Mesendoderm (in vitro differentiated cells): Measurements from ENCODE around the gene ADGRE2.

ENCODE experiments used
- DNase-seq: peaks from one replicate; pipeline ENCODE4 v3.0.0; 2013
- H2AK5ac ChIP-seq: 2 replicates; pipeline ENCODE4 v1.6.1; 2013; ENCODE audit warnings: low read length, inconsistent platforms
- H2BK120ac ChIP-seq: 2 replicates; pipeline ENCODE4 v1.6.1; 2013; ENCODE audit warnings: low read depth, mild to moderate bottlenecking, low read length, moderate library complexity, mixed read lengths
- H2BK15ac ChIP-seq: replicated peaks from 2 replicates; pipeline ENCODE4 v1.6.1; 2013; ENCODE audit warnings: low read depth, mild to moderate bottlenecking, moderate library complexity
- H2BK5ac ChIP-seq: 2 replicates; pipeline ENCODE4 v1.6.1; 2013; ENCODE audit warnings: low read length, inconsistent platforms
- H3K18ac ChIP-seq: 2 replicates; pipeline ENCODE4 v1.6.1; 2013; ENCODE audit warnings: mild to moderate bottlenecking, low read length, mixed read lengths
- H3K23ac ChIP-seq: one replicate; pipeline ENCODE4 v1.6.1; 2013; ENCODE audit warnings: low read length
- H3K27ac ChIP-seq: 2 replicates; pipeline ENCODE4 v1.5.1; 2013; ENCODE audit warnings: low read depth, mild to moderate bottlenecking, inconsistent platforms, low read length, moderate library complexity
- H3K27me3 ChIP-seq: 2 replicates; pipeline ENCODE4 v1.6.1; 2013; ENCODE audit warnings: low read length, control low read depth, mild to moderate bottlenecking, inconsistent platforms; ENCODE audit not compliant: insufficient read depth, poor library complexity
- H3K36me3 ChIP-seq: 2 replicates; pipeline ENCODE4 v1.6.1; 2013; ENCODE audit warnings: low read length, inconsistent platforms; ENCODE audit not compliant: control insufficient read depth, insufficient read depth
- H3K4ac ChIP-seq: one replicate; pipeline ENCODE4 v1.6.1; 2013; ENCODE audit warnings: low read depth, mild to moderate bottlenecking, low read length, moderate library complexity
- H3K4me1 ChIP-seq: 2 replicates; pipeline ENCODE4 v1.6.1; 2013; ENCODE audit warnings: low read depth, low read length, inconsistent platforms; ENCODE audit not compliant: control insufficient read depth
- H3K4me2 ChIP-seq: 2 replicates; pipeline ENCODE4 v1.6.1; 2013; ENCODE audit warnings: low read length
- H3K4me3 ChIP-seq: 2 replicates; pipeline ENCODE4 v1.5.1; 2013; ENCODE audit warnings: mild to moderate bottlenecking, low read length
- H3K56ac ChIP-seq: one replicate; pipeline ENCODE4 v1.6.1; 2013; ENCODE audit warnings: low read length
- H3K79me1 ChIP-seq: 2 replicates; pipeline ENCODE4 v1.6.1; 2013; ENCODE audit warnings: low read length, inconsistent platforms
- H3K79me2 ChIP-seq: 2 replicates; pipeline ENCODE4 v1.6.1; 2013; ENCODE audit warnings: mild to moderate bottlenecking, low read length; ENCODE audit not compliant: control insufficient read depth, insufficient read depth
- H3K9ac ChIP-seq: 2 replicates; pipeline ENCODE4 v1.6.1; 2013; ENCODE audit warnings: low read length, inconsistent platforms
- H4K5ac ChIP-seq: one replicate; pipeline ENCODE4 v1.6.1; 2013; ENCODE audit warnings: low read length
- H4K8ac ChIP-seq: one replicate; pipeline ENCODE4 v1.6.1; 2013; ENCODE audit warnings: low read depth, mild to moderate bottlenecking, control low read depth, low read length, moderate library complexity
- WGBS: extraction: QIAGEN DNeasy Blood & Tissue Kit; methylation state at CpG from one replicate; pipeline ENCODE4 v1.1.7; 2013; ENCODE audit warnings: low lambda C conversion rate, missing lambda C conversion rate; ENCODE audit not compliant: insufficient coverage; ENCODE audit errors: extremely low coverage; 5-methylcytosine and 5-hydroxymethylcytosine counted together

ADGRE2 gene

GRCh38 chr19:14772467-14772866 lies 5.9 kb downstream of the ADGRE2 start:
- Histone ChIP-seq H3K27ac (no peak overlapping the region), H4K8ac (no peak overlapping the region), H3K79me1 (no peaks in the 10 kb centered on the region), H3K23ac (no peak overlapping the region), H3K4me3 (no peak overlapping the region), H2BK120ac (no peak overlapping the region), H2BK5ac (no peak overlapping the region), H4K5ac (no peak overlapping the region), H2AK5ac (no peak overlapping the region), H3K9ac (no peak overlapping the region), H3K4ac (no peak overlapping the region), H3K4me1 (no peaks in the 10 kb centered on the region), H2BK15ac (no peak overlapping the region), H3K18ac (no peak overlapping the region), H3K4me2 (no peak overlapping the region), H3K79me2 (no peaks in the 10 kb centered on the region), H3K36me3 (no peaks in the 10 kb centered on the region), H3K27me3 (no peaks in the 10 kb centered on the region), H3K56ac (no peak overlapping the region)
- no CpG with 5 or more reads among the region's 8 CpGs for WGBS
- no peak for DNase-seq

GRCh38 chr19:14770944-14771839 lies 7.2 kb downstream of the ADGRE2 start:
- no peaks in the 10 kb centered on the region for H3K4me1 ChIP-seq
- H3K79me1 ChIP-seq, result no peaks in the 10 kb centered on the region
- H3K4me2 ChIP-seq, result no peak overlapping the region
- no peak overlapping the region for H2BK15ac ChIP-seq
- no peak overlapping the region for H2BK5ac ChIP-seq
- no peak overlapping the region for H3K4ac ChIP-seq
- no peaks in the 10 kb centered on the region for H3K79me2 ChIP-seq
- no peak overlapping the region for H4K8ac ChIP-seq
- H3K56ac ChIP-seq, result no peak overlapping the region
- no peak overlapping the region for H2BK120ac ChIP-seq
- no peaks in the 10 kb centered on the region for H3K36me3 ChIP-seq
- H3K23ac ChIP-seq, result no peak overlapping the region
- H4K5ac ChIP-seq, result no peak overlapping the region
- H3K9ac ChIP-seq, result no peak overlapping the region
- H3K4me3 ChIP-seq, result no peak overlapping the region
- no peak overlapping the region for H2AK5ac ChIP-seq
- H3K18ac ChIP-seq, result no peak overlapping the region
- no peak overlapping the region for H3K27ac ChIP-seq
- WGBS, result no CpG with 5 or more reads among the region's 11 CpGs
- H3K27me3 ChIP-seq, result no peaks in the 10 kb centered on the region
- DNase-seq, result no peak

DNA sequence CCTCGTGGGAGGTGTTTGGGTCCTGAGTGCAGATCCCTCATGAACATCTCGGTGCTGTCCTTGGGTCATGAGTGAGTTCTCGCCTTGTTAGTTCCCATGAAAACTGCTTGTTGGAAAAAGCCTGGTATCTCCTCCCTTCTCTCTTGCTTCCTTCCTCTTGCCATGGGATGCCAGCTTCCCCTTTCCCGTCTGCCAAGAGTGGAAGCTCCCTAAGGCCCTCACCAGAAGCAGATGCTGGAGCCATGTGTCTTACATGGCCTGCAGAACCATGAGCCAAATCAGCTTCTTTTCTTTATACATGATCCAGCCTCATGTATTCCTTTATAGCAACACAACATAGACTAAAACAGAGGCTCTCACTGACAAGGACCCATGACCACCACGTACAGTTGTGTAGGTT lies 8.2 kb downstream of the ADGRE2 start:
- no peak overlapping the region for H2AK5ac ChIP-seq
- H3K23ac ChIP-seq, result no peak overlapping the region
- H3K79me1 ChIP-seq, result no peaks in the 10 kb centered on the region
- H3K79me2 ChIP-seq, result no peaks in the 10 kb centered on the region
- H3K4me2 ChIP-seq, result no peak overlapping the region
- no peak overlapping the region for H2BK120ac ChIP-seq
- WGBS, result no CpG with 5 or more reads among the region's 5 CpGs
- no peak overlapping the region for H3K27ac ChIP-seq
- H2BK15ac ChIP-seq, result no peak overlapping the region
- H3K4me1 ChIP-seq, result no peaks in the 10 kb centered on the region
- H3K56ac ChIP-seq, result no peak overlapping the region
- H4K8ac ChIP-seq, result no peak overlapping the region
- no peaks in the 10 kb centered on the region for H3K27me3 ChIP-seq
- no peak overlapping the region for H3K18ac ChIP-seq
- H2BK5ac ChIP-seq, result no peak overlapping the region
- H3K4me3 ChIP-seq, result no peak overlapping the region
- H3K36me3 ChIP-seq, result no peaks in the 10 kb centered on the region
- no peak for DNase-seq
- H4K5ac ChIP-seq, result no peak overlapping the region
- H3K9ac ChIP-seq, result no peak overlapping the region
- H3K4ac ChIP-seq, result no peak overlapping the region

- H2BK5ac ChIP-seq, result no peak overlapping the region
- no peaks in the 10 kb centered on the region for H3K4me1 ChIP-seq
- H4K5ac ChIP-seq, result no peak overlapping the region
- no peak overlapping the region for H4K8ac ChIP-seq
- H3K18ac ChIP-seq, result no peak overlapping the region
- H3K4me2 ChIP-seq, result no peak overlapping the region
- no peaks in the 10 kb centered on the region for H3K79me1 ChIP-seq
- H3K36me3 ChIP-seq, result no peaks in the 10 kb centered on the region
- no peak overlapping the region for H2AK5ac ChIP-seq
- no peak overlapping the region for H3K4ac ChIP-seq
- no peak overlapping the region for H3K27ac ChIP-seq
- H3K27me3 ChIP-seq, result no peaks in the 10 kb centered on the region
- no peak overlapping the region for H2BK120ac ChIP-seq
- H3K4me3 ChIP-seq, result no peak overlapping the region
- no peak for DNase-seq
- no CpG with 5 or more reads among the region's 5 CpGs for WGBS
- H2BK15ac ChIP-seq, result no peak overlapping the region
- H3K23ac ChIP-seq, result no peak overlapping the region
- no peak overlapping the region for H3K56ac ChIP-seq
- H3K9ac ChIP-seq, result no peak overlapping the region
- no peaks in the 10 kb centered on the region for H3K79me2 ChIP-seq
Measured at GRCh38 chr19:14769201-14769600, 9.2 kb downstream of the ADGRE2 start.

DNA sequence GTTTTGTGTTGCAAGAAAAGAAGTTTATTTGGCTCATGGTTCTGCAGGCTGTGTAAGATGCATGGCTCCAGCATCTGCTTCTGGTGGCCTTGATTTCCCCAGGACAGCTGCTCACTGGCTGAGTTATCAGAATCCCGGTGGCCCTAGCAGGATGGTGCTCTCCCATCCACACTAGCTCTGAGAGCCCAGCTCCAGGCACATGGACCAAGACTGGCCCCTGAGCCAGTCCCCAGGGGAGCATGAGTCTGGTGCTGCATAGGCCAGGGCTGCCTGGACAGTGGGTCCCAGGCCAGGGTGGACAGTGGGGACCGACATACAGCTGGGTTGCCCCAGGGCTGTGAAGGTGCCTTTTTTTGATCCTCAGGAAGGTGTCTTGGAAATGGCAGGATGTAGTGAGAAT lies 10.4 kb downstream of the ADGRE2 start:
- H4K5ac ChIP-seq, result no peak overlapping the region
- WGBS, result no CpG with 5 or more reads among the region's 2 CpGs

More for the DNA sequence above, 10.4 kb downstream of the ADGRE2 start:
- Histone ChIP-seq H3K56ac (no peak overlapping the region), H3K27ac (no peak overlapping the region), H3K4me3 (no peak overlapping the region), H2BK5ac (no peak overlapping the region), H3K36me3 (no peaks in the 10 kb centered on the region), H2BK120ac (no peak overlapping the region), H3K4ac (no peak overlapping the region), H3K79me1 (no peaks in the 10 kb centered on the region), H3K4me1 (no peaks in the 10 kb centered on the region), H3K4me2 (no peak overlapping the region), H2BK15ac (no peak overlapping the region), H4K8ac (no peak overlapping the region), H3K79me2 (no peaks in the 10 kb centered on the region), H2AK5ac (no peak overlapping the region), H3K9ac (no peak overlapping the region), H3K27me3 (no peaks in the 10 kb centered on the region), H3K18ac (no peak overlapping the region), H3K23ac (no peak overlapping the region)
- DNase-seq, result no peak
